H54 (cell line): ENCODE results near the gene ESR2.
"Not testable (repeated sequence)": the region's sequence is repeated elsewhere in the genome, so short reads cannot be mapped to it uniquely, and the experiment has no call there.

Experiments used
- DNase-seq: peaks from one replicate; pipeline ENCODE4 v3.0.0; 2011; ENCODE audit warnings: low spot score, mixed read lengths; ENCODE audit not compliant: insufficient read length
- FAIRE-seq: peaks from 3 replicates; lab custom pipeline; 2011; peaks lifted over from hg19 to GRCh38; lab: Jason Lieb, UNC
- POLR2A ChIP-seq: IDR thresholded peaks from 2 replicates; pipeline ENCODE4 v1.6.1; 2011; ENCODE audit warnings: low read depth, mild to moderate bottlenecking, low read length

Gene ESR2

DNA sequence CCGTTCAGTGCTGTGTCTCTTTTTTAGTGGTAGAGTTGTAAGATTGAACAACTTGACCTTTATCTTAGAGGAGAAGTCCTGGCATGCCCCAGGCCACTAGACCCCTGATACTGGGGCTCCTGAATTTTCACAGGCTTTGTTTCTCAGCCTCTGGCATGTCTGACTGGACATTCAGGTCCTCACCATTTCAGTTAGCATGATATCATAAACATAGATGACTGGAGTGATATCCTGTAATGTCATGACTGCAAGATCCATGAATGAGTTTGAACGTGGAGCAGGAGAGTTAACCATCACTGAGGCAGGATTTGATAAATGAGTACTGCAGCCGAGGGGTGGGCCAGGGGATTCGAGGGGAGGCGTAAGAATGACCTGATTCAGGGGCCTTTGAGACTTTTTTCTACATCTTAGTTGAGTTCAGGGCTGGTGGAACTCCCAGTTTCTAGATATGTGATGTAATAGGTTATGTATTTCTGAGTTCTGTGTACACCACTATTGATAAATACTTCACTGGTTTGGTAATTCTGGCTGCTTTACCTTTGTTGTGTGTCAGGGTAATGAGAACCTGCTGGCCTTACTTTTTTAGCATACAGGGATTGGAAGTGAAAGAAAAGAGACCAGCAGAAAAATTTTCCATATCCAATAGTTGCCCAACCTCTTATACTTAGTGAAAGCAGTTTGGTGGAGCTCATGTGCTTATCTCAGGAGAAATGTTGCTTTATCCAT lies 224.4 kb downstream of the ESR2 start:
- no peak for TF ChIP-seq POLR2A
- no peak for DNase-seq
- FAIRE-seq = no peak

DNA sequence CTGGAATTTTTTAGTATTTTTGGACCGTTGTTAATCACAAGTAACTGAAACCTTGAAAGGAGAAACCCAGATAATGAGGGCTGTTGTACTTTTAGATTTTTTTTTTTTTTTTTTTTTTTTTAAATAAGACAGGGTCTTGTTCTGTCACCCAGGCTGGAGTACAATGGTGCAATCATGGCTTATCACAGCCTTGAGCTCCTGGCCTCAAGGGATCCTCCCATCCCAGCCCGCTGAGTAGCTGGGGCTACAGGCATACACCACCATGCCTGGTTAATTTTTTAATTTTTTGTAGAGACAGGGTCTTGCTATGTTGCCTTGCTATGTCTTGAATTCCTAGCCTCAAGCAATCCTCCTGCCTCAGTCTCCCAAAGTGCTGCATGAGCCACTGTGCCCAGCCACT lies 229.7 kb downstream of the ESR2 start:
- FAIRE-seq (no peak), DNase-seq (no peak)
- TF ChIP-seq POLR2A = no peak

DNA sequence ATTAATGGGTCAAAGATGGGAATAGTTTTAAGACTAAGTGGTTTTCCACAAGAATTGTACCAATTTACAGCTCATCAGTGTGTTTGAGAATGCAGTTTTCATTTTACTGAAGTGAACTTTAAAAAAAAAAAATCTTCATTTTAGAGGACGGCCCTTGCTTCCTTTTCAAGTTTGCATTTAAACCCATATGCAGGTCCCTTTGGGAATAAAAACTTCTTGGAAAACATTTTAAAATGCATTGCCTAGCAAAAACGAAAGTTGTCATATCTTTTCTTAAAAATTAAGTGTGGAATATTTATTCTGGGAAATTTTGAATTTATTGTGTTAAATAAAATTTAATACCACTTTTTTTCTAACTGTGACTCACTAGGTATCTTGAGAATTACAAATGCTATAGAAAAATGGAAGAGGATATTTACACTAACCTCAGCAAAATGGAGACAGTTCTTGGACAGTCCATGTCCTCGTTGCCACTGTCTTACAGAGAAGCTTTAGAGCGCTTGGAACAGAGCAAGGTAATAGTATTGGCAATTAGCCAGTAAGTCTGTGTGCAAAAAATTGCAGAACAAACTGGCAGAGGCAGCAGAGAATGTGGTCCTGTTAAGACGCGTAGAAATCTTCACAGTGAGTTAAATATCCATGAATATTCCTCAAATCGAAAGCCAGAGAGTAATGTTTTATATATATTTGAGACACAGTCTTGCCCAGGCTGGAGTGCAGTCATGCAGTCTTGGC lies 231.6 kb downstream of the ESR2 start:
- FAIRE-seq = no peak
- no peak for DNase-seq
- TF ChIP-seq POLR2A = no peak

DNA sequence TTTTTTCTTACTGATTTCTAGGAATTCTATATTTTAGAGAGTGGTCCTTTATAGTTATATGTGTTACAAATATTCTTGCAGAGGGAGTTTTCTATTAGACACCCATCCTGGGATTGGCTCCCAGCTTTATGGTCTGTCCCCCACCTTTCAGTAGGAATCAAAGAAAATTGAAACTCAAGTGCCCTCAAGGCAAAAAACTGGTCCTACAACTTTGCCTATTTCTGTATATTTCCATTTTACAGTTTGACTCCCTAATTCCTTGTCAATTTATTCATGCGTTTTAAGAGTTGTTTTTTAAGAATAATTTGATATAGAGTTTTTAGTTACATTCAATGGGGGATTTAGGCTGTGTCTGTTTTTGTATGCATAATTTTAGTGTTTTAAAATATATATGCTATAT lies 232.5 kb downstream of the ESR2 start:
- TF ChIP-seq POLR2A = no peak
- DNase-seq = no peak
- no peak for FAIRE-seq

DNA sequence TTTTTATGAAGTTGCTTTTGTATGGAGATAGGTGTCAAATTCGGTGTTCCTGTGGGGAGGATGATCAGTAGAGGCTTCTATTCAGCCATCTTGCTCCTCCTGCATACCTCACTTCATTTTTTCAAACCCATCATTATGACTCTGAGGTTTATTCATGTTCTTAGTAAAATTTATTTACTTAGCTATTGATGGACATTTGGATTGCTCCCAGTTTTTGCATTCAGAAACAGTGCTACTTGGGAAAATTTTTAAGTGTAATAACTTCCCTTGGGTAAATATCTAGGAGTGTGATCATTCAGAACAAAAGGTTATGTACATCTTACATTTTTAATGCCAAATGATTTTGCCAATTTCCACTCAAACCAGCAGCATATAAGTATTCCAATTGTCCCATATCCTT lies 233.1 kb downstream of the ESR2 start:
- no peak for DNase-seq
- no peak for TF ChIP-seq POLR2A
- FAIRE-seq = no peak

DNA sequence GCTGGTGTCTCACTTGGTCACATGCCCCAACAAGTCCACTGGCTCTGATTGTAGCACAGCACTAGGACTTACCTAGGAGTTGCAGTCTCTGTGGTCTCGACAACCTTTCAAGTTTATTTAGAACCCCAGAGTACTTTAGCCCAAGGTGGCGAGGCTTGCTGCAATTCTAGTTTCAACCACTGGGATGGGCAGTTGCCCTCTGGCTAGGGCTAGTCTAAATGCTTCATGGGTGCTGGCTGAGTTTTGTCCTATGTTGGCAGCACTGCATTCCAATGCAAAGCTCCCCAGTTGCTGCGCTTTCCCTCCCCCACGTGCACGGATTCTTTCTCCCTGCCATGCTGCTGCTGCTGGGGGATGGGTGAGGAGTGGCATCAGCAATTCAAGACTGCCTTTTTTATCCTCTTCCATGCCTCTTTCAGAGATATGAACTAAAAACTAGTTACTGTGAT lies 233.5 kb downstream of the ESR2 start:
- DNase-seq (peak; percentile 26), FAIRE-seq (peak; percentile 91)
- TF ChIP-seq POLR2A = no peak

DNA sequence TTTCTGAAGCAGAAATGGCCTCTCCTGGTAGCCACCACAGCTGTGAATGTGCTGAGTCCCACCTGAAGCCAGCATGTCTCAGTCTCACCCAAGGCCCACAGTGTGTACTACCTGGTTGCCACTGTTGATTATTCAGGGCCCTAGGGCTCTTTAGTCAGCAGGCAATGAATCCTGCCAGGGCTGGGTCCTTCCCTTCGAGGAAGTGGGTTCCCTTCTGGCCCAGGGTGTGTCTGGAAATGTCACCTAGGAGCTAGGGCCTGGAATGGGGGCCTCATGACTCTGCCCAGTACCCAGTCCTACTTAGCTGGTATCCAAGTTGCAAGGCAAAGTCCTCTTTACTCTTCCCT lies 234.0 kb downstream of the ESR2 start:
- no peak for TF ChIP-seq POLR2A
- FAIRE-seq (no peak), DNase-seq (no peak)

DNA sequence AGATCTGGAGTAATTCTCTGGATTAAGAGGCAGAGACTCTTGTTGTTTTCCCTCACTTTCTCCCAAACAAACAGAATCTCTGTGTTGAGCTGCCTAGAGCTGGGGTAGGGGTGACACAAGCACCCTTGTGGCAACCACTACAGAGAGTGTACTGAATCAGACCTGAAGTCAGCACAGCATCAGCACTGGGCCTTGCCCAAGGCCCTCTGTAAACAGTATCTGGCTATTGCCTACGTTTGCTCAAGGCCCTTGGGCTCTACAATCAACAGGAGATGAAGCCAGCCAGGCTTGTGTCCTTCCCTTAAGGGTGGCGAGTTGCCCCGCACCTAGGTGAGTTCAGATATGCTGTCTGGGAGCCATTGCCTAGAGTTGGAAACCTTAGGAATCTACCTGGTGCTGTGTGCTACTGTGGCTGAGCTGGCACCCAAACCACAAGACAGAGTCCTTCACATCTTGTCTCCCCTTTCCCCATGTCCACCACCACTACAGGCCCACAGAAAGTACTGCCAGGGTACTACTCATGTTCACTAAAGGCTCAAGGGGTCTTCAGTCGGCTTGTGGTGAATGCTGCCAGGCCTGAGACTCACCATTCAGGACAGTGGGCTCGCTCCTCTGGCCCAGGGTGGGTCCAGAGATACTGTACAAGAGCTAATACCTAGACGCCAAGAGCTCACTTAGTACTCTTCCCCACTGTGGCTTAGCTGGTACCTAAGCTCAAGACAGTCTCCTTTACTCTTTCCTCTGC lies 234.5 kb downstream of the ESR2 start:
- no peak for DNase-seq
- TF ChIP-seq POLR2A = no peak
- FAIRE-seq = no peak

DNA sequence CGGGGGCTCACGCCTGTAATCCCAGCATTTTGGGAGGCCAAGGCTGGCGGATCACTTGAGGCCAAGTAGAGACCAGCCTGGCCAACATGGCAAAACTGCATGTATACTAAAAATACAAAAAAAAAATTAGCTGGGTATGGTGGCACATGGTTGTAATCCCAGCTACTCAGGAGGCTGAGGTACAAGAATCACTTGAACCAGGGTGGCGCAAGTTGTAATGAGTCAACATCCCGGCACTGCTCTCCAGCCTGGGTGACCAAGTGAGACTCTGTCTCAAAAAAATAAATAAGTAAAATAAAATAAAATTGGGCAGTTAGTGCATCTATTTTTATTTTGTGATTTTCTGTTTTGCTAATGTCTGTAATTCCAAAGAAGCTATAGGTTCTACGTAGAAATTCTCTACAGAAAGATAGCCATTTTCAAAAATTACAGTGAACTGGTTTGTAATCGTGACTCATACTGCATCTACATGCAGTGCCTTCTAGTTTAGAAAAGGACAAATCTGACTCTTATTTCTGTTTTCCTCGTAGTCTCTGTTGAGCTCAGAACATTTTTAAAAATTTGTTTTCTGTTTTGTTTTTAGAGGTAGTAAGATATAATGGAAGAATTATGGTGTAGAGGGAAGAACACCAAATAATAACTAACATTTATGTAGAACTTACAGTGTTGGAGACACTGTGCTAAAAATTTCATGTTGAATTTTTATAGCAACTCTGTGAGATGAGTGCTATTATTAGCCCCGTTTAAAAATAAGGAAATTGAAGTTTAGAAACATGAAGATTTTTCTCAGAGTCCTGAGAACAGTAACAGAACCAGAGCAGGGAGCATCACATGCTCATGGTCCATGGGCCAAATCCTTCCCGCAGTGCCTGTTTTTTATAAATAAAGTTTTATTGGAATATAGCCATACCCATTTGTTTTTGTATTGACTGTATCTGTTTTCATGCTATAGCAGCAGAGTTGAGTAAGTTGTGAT lies 240.2 kb downstream of the ESR2 start:
- peak; percentile 41 for FAIRE-seq
- peak; percentile 30 for DNase-seq
- no peak for TF ChIP-seq POLR2A

DNA sequence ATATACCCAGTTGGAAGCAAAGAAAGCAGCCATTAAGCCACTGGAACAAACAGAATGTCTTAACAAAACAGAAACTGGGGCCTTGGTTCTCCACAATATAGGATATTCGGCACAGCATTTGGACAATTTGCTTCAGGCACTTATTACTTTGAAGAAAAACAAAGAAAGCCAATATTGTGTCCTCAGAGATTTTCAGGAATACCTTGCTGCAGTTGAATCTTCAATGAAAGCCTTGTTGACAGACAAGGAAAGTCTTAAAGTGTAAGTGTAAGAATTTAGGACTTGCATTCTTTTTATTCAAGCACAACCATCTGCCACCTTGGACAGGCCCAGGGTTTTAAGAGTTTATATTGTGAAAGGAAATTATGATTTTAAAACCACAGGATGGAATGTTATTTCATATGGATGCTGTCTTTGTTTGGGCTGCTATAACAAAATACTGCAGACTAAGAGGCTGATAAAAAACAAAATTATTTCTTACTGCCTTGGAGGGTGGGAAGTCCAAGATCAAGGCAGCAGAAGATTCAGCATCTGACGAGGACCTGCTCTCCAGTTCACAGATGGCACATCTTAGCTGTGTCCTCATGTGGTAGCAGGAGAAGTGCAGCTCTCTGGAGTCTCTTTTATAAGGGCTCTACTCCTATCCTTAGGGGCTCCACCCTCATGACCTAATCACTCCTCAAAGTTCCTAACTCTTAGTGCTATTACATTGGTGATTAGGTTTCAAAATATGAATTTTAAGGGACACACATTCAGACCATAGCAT lies 244.4 kb downstream of the ESR2 start:
- FAIRE-seq (no peak), DNase-seq (no peak)
- TF ChIP-seq POLR2A = no peak

DNA sequence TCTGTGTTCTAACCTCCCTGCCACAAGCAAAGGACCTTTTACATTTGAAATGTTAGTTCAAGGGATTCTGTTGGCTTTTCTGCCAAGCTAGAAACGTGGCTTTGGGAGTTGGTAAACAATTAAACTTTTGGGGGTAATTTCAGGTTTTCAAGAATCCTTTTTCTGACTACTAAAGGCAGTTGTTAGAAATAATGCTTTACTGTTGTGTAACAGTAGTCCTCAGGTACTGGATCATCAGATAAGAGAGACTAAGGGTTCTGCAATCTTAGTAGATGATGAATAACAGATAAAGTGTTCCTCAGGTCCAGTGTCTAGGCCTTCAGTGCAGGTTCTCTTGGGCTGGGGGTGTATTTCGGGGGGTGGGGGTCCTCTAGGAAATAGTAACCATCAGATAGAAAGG lies 249.1 kb downstream of the ESR2 start:
- DNase-seq = no peak
- no peak for FAIRE-seq
- TF ChIP-seq POLR2A = no peak

DNA sequence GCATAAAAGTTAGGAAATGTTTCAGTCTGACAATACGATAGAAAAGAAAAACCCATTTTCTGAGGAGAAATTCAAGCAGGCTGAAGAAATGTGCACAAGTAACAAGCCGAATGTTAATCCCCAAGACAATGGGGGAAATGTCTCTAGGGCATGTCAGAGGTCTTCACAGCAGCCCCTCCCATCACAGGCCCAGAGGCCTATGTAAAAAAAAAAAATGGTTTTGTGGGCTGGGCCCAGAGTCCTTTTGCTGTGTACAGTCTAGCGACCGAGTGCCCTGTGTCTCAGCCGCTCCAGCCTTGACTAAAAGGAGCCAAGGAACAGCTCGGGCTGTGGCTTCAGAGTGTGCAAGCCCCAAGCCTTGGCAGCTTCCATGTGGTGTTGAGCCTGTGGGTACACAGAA lies 250.9 kb downstream of the ESR2 start:
- FAIRE-seq = not testable (repeated sequence)

DNA sequence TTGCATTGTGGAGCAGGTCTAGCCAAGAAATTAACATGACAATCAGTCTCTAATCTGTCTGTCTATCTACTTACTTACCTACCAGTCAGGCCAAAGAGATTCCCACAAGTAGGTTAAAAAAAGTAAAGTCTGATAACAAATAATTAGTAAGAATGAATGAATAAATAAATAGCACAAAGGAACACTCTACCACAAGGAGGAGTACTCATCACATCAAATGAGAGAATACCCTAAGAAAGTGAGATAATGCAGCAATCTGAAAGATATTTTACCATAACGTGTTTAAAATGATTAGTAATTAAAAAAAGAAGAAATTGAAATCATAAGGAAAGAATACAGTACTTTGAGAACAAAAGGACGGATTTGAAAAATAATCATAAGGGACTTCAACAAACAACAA lies 254.1 kb downstream of the ESR2 start:
- FAIRE-seq = no peak
- DNase-seq = no peak
- TF ChIP-seq POLR2A = no peak

More for the DNA sequence above, 250.9 kb downstream of the ESR2 start:
- not testable (repeated sequence) for DNase-seq
